Dermis blood vessel endothelial cell (primary cell): ENCODE data around the gene HECTD4. TPM values are rescaled to one million over a fixed set of nuclear protein-coding genes. Genes with fewer than 3 reads are reported as not detected.

ENCODE experiments used
- DNase-seq: peaks from one replicate; pipeline ENCODE4 v3.0.0; 2010
- total RNA-seq: library from RNA; depleted of rRNA; stranded (reverse); fragments of >200 nt; gene quantifications from 2 replicates; pipeline ENCODE4 v1.2.3, GENCODE V29; 2014

Gene HECTD4
- total RNA-seq, 1 donor from 2014 or later: 23.1 TPM

DNA sequence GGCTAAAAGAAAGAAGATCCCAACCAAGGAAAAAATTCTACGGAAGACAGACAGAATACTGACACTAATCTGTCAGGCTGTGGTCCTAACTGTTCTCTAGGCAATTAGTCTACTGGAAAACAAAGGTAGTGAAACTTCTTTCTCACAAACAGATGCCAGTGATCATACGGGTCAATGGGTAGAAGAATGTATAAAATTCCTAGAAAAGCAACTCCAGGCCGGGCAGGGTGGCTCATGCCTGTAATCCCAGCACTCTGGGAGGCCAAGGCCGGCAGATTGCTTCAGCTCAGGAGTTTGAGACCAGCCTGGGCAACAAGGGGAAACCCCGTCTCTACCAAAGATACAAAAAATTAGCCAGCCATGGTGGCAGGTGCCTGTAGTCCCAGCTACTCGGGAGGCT is 64.8 kb downstream of the HECTD4 start:
- no peak for DNase-seq

DNA sequence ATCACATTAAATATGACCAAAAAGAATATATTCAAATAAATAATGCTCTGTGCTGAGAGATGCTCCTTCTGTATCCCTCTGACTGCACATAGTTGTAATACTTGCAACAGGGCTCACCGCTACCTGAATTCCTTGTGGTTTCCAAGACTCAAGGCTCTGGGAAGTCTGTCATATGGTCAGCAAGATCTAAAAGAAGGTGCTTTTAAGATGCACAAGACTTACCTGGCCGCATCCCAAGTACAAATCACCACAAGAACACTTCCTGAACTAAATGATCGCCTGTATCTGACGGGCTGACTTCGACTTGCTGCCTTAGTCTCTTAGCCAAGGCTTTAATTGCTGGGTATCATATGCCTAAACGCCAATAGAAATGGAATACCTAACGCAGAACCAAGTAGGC is 67.2 kb downstream of the HECTD4 start:
- DNase-seq: no peak

DNA sequence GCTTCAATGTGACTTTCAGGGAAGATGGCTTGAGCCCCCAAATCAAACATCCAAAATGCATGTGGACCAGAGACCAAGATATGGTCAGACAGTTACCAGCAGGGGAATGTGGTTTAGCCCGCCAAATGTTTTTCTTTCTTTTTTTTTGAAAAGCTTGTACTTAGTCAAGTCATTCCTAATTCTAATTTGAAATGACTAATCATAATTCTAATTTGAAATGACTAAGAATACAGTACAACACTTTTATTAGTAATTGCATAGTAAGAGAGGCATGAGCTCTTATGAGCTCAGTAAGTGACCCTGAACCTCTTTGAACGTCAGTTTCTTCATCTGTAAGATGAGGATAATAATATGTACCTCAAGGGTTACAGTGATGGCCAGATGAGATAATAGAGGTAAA is 72.4 kb downstream of the HECTD4 start:
- DNase-seq: no peak

DNA sequence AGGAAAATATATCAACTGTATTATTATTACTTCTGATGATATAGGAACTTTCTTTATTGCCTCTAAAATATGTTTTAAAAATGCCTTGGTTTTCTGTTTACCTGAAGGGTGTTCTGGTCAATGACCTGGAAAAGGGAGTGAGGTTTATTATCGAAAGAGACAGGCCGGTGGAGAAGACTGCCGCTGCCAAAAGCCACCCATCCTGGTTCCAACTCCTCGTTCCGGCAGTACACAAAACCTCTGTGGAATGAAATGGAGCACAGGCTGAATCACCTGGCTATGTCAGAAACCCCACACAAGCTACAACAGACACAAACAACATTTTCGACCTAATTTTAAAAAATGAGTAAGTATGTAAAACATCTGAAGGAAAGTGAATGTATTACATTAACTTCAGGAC is 73.6 kb downstream of the HECTD4 start:
- DNase-seq: no peak

DNA sequence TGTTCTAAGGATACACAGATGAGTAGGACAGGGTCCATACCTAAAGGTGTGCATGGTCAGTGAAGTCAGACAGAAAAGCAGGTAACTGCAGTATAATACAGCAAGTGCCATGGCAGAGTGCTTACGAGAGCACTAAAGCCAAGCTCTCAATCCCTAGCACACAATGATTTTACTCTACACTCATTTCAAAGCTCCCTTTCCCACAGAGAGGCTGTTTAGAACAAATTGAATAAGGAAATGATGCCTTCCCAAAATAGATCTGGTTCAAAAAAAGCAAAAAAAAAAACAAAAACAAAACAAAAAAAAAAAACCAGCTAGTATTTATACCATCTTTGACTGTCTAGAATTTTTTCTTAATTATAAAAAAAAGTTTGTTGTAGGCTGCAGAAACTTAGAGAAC is 74.1 kb downstream of the HECTD4 start:
- no peak for DNase-seq

DNA sequence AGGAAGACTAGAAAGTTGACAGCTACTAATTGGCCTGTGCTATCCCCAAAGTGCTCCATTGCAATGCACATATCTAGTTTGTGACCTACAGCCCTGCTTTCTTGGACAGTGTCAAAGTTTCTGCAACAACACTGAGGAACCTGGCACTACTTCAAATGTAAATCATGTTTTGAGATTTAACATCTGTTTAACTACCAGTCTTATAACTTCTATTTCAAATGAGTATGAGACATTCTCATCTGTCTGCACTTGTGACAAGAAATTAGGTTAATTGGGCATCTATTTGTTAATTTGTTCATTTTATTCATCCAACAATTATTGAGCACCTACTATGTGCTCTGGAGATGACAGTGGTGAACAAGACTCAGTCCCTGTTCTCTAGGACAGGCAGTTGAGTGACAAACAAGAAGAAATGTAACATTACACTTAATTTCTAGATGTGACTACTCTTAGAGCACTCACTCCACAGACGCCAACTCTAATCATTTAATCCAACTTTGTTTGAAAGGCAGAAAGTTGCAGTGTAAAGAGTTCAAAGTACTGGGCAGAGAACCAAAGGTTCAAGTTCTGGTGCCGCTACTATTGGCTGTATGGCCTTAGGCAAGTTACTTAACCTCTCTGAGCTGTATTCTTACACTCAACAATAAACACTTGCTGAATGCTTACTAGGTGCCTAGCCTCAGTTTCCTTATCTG is 74.8 kb downstream of the HECTD4 start:
- DNase-seq: no peak

DNA sequence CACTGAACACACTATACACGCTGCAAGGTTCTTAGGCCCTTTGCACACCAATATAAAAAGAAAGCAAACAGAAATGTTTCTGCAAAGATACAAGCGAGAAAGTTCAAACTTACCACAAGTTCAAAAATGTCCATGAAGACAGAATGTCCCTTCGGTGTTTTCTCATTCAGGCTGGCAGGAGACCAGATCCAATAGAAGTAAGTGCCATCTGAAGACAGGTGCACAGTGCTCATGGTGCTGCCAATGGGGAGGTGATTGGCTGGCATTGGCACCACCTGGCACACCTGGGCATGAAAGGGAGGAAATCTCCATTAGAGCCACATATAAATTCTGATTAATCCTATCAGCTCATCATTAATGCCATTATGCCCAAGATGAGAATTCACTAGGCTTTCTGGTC is 76.3 kb downstream of the HECTD4 start:
- DNase-seq: no peak

DNA sequence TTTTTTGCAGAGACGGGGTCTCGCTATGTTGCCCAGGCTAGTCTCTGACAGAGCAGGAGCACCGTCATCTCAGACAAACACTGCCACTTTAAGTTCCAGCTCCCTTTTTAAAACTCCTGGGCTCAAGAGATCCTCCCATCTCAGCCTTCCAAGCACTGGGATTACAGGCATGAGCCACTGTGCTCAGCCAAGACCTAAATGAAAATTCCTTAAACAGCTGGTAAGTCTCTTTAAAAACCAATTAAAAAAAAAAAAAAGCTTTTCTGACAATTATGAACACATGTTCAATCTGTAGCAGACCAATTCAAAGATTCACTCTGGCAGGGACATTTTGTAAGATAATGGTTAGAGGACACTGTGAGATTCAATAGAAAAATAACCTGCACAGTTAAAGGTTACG is 77.8 kb downstream of the HECTD4 start:
- no peak for DNase-seq

DNA sequence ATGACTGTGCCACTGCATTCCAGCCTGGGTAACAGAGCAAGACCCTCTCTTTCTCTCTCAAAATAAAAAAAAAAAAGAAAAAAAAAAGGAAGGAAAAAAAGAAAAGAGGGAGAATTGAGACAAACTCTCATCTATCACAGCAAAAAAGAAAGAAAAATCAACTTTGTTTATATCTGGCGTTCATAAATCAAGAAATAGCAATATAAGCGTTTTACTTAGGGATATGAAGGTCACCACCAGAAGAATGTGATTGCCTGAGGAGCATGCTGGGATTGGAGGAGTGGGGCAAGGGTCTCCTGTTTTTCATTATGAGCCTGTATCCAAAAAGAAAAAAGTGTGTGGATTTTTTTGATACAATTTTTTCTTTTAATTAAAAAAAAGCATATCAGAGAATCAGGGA is 78.4 kb downstream of the HECTD4 start:
- DNase-seq: no peak

DNA sequence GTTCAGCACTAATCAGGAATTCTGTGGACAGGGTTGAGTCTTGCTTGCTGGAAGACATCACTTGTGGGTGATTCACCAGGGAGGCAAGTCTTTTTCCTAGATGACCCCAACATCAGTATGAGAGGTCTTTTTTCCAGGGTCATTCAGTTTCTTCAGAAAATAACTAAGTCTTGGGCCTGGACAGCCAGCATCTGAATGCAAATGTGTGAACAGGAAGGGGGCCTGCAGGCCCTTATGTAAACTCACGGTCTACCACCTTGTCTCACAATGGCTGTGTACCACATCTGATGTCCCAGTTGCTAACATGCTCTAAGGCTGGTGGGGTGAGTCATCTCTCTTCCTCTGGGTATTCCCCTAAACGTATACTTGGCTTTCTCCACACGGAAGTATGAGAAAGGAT is 79.2 kb downstream of the HECTD4 start:
- DNase-seq: peak; percentile 91

DNA sequence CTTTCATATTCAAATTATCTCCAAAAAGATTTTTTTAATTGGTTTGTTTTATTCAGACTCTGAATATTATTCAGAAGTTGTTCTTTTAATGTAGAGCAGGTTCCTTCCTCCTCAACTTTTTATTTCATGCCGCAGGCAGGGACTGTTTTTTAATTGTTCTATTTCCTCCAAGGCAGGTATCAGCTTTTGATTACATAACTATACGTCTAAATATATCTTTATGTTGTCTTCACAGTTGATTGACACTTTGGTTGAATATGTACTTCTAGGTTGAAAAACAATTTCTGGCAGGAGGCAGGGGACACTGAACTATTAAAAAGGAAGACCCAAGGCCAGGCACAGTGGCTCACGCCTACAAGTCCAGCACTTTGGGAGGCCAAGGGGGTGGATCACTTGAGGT is 82.5 kb downstream of the HECTD4 start:
- no peak for DNase-seq

DNA sequence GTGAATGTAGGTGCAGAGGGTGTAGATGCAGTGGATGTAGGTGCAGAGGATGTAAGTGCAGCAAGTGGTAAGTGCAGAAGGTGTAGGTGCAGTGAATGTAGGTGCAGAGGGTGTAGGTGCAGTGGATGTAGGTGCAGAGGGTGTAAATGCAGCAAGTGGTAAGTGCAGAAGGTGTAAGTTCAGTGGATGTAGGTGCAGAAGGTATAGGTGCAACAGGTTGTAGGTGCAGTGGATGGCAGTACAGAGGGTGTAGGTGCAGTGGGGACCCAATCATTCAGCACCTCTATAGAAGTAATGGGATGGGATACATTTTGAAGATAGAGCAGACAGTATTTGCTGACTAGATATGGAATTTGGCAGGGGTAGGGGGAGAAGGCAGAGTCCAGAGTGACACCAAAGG is 85.0 kb downstream of the HECTD4 start:
- no peak for DNase-seq

DNA sequence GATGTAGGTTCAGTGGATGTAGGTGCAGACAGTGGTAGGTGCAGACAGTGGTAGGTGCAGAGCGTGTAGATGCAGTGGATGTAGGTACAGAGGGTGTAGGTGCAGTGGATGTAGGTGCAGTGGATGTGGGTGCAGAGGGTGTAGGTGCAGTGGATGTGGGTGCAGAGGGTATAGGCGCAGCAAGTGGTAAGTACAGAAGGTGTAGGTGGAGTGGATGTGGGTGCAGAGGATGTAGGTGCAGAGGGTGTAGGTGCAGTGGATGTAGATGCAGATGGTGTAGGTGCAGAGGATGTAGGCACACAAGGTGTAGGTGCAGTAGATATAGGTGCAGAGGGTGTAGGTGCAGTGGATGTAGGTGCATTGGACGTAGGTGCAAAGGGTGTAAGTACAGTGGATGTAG is 86.0 kb downstream of the HECTD4 start:
- DNase-seq: no peak

DNA sequence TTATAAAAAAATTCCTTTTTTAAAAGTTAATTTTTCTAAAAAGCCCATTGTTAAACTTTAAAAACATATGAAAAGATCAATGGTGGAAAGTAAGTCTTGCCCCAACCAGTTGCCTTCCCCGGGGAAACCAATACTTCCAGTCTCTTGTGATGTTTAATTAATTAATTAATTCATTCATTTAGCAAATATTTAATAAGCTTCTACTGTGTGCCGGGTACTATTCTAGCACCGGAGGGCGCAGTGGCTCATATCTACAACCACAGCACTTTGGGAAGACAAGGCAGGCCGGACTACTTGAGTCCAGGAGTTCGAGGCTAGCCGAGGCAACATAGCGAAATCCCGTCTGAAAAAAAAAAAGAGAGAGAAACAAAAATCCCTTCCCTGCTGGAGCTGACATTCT is 87.4 kb downstream of the HECTD4 start:
- peak; percentile 52 for DNase-seq

DNA sequence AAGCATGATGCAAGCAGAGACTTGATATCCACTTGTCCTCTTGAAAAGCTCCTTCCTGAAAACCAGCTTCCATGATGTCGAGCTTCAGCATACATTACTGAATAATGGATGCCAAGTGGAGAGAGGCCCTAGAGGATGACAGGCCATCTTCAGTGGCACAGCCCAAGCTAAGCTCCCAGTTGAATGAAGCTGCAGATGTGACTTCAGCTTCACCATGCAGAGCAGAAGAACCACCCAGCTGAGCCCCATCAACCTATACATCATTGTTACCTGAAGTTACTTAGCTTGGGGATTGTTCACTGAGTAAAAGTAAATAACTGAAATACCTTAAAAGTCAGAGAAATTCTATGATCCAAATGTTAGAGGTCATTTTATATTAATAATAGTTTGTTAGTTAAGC is 93.6 kb downstream of the HECTD4 start:
- no peak for DNase-seq

DNA sequence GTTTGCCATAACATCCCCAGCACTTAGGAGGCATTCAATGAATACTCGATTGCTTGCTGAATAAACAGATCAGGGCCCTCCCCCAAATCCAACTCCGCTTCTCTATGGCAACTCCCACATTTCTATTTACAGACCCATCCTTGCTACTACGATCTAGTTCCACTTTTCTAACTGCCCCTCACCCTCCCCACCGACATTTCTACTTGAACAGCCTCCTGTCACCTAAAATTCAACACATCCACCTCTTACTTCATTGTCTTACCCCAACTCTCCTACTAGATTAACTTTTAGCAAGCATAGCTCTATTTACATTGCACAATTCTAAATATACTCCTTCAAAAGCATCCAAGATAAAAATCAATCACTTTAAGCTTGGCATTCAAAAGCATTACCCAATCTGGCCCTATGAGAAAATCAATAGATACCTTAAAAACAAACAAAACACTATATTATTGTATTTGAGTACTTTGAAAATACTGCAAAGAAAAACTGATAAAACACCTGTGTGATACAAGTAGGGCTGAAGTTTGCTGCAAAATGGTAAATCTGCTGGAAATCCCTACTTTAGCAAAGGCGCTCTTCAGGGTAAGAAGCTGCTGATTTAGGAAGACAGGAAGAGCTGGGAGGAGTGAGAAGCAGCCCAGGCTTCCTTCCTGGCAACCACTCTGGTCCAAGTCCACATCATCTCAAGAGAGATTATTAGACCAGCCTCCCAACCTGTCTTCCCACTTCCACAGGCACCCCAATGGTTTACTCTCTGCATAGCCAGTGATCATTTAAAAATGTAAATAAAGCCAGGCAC is 96.4 kb downstream of the HECTD4 start:
- DNase-seq: no peak

DNA sequence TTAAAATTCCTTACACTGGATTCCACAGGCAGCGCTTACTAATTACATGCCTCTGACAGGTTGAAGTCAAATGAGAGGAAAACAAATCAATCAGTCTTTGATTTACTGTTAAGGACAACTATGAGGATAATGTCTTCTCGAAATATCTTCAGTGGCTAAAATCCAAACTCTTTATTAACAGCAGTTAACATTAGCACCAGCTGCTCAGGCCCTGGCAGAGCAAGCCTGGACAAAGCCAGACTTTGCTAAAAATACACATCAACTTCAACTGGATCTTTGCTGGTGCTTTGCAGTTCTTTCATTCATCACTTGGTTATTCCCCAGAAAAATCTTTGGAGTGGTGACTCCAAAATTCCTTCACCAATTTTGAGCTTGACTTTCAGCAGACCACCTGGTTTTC is 98.7 kb downstream of the HECTD4 start:
- DNase-seq: no peak

DNA sequence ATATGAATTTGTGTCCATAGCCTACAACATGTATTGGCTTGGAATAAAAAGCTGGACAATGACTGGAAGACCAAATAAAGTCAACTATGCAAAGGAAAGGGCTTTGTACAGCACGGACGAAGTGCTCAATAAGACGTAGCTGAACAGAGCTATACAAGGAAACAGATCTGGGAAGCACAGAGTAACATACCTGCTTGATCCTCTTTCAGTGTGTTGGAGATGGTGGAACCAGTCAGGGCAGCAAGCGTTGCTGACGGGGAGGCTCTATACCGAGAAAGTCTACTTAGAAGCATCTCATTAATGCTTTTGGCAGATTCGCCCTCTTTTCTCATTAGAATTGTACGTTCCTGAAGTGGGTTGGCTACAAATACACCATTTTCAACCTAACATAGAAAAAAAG is 99.3 kb downstream of the HECTD4 start:
- no peak for DNase-seq

DNA sequence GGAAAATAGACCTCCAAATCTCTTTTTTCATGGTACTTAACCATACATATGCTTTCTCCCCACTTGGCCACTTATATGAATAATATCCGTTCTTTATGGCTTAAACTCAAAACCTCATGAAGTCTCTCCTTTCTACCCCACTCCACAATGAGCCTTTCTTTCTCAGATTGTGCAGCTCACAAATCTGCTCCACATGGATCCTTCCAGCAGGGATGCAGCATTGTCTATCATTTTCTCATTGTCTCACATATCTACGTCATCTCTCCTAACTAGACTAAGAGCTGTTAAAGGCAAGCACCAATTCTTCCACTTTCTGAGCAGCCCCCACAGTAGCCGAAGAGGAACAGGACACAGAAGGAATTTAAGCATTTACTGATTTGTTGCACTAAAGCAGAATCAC is 106.4 kb downstream of the HECTD4 start:
- no peak for DNase-seq

DNA sequence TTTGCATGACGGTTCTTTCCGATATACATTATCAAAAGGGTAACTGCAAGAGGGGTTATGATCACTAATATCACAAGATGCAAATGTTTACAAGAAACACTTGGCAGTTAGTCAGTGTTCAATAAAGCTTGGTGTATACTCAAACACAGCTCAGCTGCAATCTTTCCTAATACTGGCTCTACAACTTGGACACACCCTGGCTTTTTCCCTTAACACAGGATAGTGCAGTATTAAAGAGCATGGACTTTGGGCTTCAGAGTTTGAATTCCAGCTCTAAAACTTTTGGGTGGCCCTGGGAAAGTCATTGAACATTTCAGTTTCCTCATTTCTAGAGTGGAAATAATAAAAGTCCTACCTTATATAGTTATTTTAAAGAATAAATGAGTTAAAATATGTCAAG is 107.0 kb downstream of the HECTD4 start:
- DNase-seq: no peak

DNA sequence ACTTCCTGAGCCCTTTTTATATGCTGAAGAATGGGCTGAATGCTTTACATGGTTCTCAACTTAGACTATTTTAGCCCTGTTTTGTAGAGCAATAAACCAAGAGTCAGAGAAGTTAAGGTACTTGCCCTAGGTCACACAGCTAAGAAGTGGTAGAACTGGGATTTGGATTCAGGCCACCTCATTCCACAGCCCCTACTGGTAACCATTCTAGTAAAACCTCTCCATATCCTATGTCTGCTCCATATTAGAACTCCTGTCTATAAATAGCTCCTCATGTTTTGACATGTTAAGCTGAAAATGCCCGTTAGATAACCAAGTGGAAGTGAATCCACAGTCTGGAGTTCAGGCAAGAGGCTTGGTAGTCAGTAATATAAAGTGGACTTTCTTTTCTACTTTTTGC is 111.6 kb downstream of the HECTD4 start:
- no peak for DNase-seq

DNA sequence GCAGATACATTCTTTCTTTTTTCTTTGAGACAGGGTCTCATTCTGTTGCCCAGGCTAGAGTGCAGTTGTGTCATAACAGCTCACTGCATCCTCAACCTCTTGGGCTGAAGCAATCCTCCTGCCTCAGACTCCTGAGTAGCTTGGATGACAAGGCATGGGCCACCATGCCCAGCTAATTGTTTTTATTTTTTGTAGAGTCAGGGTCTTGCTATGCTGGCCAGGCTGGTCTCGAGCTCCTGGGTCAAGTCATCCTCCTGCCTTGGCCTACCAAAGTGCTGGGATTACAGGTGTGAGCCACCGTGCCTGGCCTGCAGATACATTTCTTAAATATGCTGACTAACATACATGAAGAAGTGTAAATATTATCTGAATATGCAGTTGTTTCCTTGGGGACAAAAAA is 115.8 kb downstream of the HECTD4 start:
- DNase-seq: no peak

DNA sequence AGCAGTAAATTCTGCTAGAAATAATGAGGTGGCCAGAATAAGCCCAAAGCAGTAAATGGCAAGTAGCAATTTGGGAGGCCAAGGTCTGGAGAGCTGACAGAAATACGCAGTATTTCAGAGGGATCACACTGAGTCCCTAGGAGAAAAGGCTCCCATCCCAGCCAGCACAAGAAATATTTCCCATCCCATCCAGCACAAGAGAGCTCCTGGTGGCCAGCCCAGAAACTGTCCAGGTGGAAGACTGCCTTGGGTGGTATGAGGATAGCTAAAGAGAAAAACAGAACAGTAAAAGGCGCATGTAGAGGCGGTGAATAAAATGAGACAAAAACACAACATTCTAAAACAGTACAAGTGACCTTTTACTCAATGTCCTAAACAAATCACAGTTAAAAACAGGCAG is 120.7 kb downstream of the HECTD4 start:
- DNase-seq: peak; percentile 3

DNA sequence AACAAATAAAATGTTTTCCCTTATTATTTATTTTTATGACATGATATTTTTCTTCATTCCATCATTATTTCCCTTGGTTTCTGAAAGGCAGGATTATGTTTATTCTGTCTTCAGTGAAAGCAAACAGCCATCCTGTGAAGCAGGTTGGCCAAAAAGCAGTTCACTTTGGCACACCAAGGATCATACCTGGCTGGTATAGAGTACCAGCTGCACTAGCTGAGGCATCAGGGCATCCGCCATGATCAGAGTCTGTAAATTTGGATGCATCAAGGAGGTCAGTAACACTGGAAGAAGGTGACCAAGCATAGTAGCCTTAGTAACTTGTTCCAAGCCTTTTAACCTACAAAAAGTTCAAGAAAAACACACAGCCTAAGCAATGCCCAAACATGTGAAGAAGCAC is 123.3 kb downstream of the HECTD4 start:
- no peak for DNase-seq

DNA sequence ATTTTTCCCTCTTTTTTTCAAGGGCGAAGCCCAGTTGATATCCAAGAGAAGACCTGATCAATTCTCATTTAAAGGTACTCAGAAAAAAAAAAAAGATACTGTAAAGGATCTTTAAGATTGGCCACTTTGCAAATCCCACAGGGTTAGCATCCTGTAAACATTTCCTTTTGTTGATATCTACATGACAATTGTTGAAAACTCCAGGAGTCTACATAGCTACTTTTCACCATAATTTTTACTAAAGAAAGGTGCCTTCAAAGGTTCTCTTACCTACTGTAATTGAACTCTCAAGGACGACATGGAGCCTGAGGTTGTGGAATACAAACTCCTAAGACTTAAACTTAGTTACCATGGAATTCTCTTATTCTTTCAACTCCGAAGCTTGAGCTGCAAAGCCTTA is 125.5 kb downstream of the HECTD4 start:
- no peak for DNase-seq
